ENCODE results near the gene TRPM2.

GRCh38 chr21:44368711-44369446 lies 15.5 kb downstream of the TRPM2 start:
- TF ChIP-seq CTCF (IDR thresholded peaks at IDR 0.05) (no peak), POLR2A (IDR thresholded peaks at IDR 0.05) (no peak)

Measured in prostate gland (tissue), 2 donors.